ENCODE data around the gene ST8SIA2. TPM values are rescaled to one million over a fixed set of nuclear protein-coding genes. Genes with fewer than 3 reads are reported as not detected.

Gene ST8SIA2
- polyA plus RNA-seq, 1 donor from 2014 or later = 24.0 TPM

GRCh38 chr15:92362001-92362350, 31.7 kb upstream of the ST8SIA2 start:
- no peak overlapping the region for H3K4me2 ChIP-seq (ENCODE audit: low read length)
- no peak for TF ChIP-seq EZH2 (IDR thresholded peaks at IDR 0.05; ENCODE audit: borderline replicate concordance, insufficient read depth, low read length, poor library complexity, severe bottlenecking)
- TF ChIP-seq RAD21 (conservative IDR thresholded peaks at IDR 0.05) = no peak
- no peak for TF ChIP-seq CTCF (IDR thresholded peaks at IDR 0.05; ENCODE audit: poor library complexity, severe bottlenecking)
- TF ChIP-seq REST (IDR thresholded peaks at IDR 0.05; ENCODE audit: borderline replicate concordance) = no peak
- no peak for TF ChIP-seq SMC3 (conservative IDR thresholded peaks at IDR 0.05; ENCODE audit: poor library complexity)
- no peak for TF ChIP-seq MXI1 (conservative IDR thresholded peaks at IDR 0.05; ENCODE audit: poor library complexity, severe bottlenecking)
- TF ChIP-seq POLR2AphosphoS5 (IDR thresholded peaks at IDR 0.05) = no peak
- TF ChIP-seq EP300 (conservative IDR thresholded peaks at IDR 0.05; ENCODE audit: poor library complexity, severe bottlenecking) = no peak
- TF ChIP-seq TAF1 (IDR thresholded peaks at IDR 0.05; ENCODE audit: low read depth) = no peak
- H3K9ac ChIP-seq (ENCODE audit: low read length) = no peak overlapping the region
- H3K27me3 ChIP-seq (ENCODE audit: insufficient read depth, low read depth, low read length) = no peaks in the 10 kb centered on the region
- H2AFZ ChIP-seq (ENCODE audit: low read depth, low read length) = no peak overlapping the region
- no peaks in the 10 kb centered on the region for H3K9me2 ChIP-seq (ENCODE audit: insufficient read depth, low read length)
- no peaks in the 10 kb centered on the region for H3K9me3 ChIP-seq (ENCODE audit: low read length)
- no peaks in the 10 kb centered on the region for H3F3A ChIP-seq (ENCODE audit: insufficient read depth, low read length, poor library complexity, severe bottlenecking)
- no peak overlapping the region for H3K27ac ChIP-seq (ENCODE audit: low read length)
- no peaks in the 10 kb centered on the region for H4K20me1 ChIP-seq (ENCODE audit: insufficient read depth)
- H3K36me3 ChIP-seq (ENCODE audit: insufficient read depth, low read length) = no peaks in the 10 kb centered on the region
- no peak overlapping the region for H3K4me3 ChIP-seq (ENCODE audit: low read length)
- H3K79me2 ChIP-seq (replicated peaks; ENCODE audit: insufficient read depth, low read length) = no peaks in the 10 kb centered on the region

- no peaks in the 10 kb centered on the region for H3K79me2 ChIP-seq (replicated peaks; ENCODE audit: insufficient read depth, low read length)
- no peak overlapping the region for H3K9ac ChIP-seq (ENCODE audit: low read length)
- no peaks in the 10 kb centered on the region for H3F3A ChIP-seq (ENCODE audit: insufficient read depth, low read length, poor library complexity, severe bottlenecking)
- TF ChIP-seq EZH2 (IDR thresholded peaks at IDR 0.05; ENCODE audit: borderline replicate concordance, insufficient read depth, low read length, poor library complexity, severe bottlenecking) = no peak
- no peak for TF ChIP-seq RAD21 (conservative IDR thresholded peaks at IDR 0.05)
- no peak for TF ChIP-seq EP300 (conservative IDR thresholded peaks at IDR 0.05; ENCODE audit: poor library complexity, severe bottlenecking)
- no peak for TF ChIP-seq SMC3 (conservative IDR thresholded peaks at IDR 0.05; ENCODE audit: poor library complexity)
- no peak for TF ChIP-seq TAF1 (IDR thresholded peaks at IDR 0.05; ENCODE audit: low read depth)
- TF ChIP-seq MXI1 (conservative IDR thresholded peaks at IDR 0.05; ENCODE audit: poor library complexity, severe bottlenecking) = no peak
- no peak for TF ChIP-seq POLR2AphosphoS5 (IDR thresholded peaks at IDR 0.05)
- TF ChIP-seq REST (IDR thresholded peaks at IDR 0.05; ENCODE audit: borderline replicate concordance) = no peak
- no peak for TF ChIP-seq CTCF (IDR thresholded peaks at IDR 0.05; ENCODE audit: poor library complexity, severe bottlenecking)
- H3K27me3 ChIP-seq (ENCODE audit: insufficient read depth, low read depth, low read length) = no peaks in the 10 kb centered on the region
- H2AFZ ChIP-seq (ENCODE audit: low read depth, low read length) = no peak overlapping the region
- no peak overlapping the region for H3K27ac ChIP-seq (ENCODE audit: low read length)
- no peak overlapping the region for H3K4me2 ChIP-seq (ENCODE audit: low read length)
- no peaks in the 10 kb centered on the region for H3K9me2 ChIP-seq (ENCODE audit: insufficient read depth, low read length)
- no peaks in the 10 kb centered on the region for H4K20me1 ChIP-seq (ENCODE audit: insufficient read depth)
- no peak overlapping the region for H3K4me3 ChIP-seq (ENCODE audit: low read length)
- no peaks in the 10 kb centered on the region for H3K9me3 ChIP-seq (ENCODE audit: low read length)
- no peaks in the 10 kb centered on the region for H3K36me3 ChIP-seq (ENCODE audit: insufficient read depth, low read length)
These were observed 28.6 kb upstream of the ST8SIA2 start for GRCh38 chr15:92365084-92365483.

Data from neural cell (in vitro differentiated cells).